CD4-positive, alpha-beta T cell treated with Interleukin-6 for 4 hours (primary cell): ENCODE results near the gene UBE2F.
"Not testable (repeated sequence)": the region's sequence is repeated elsewhere in the genome, so short reads cannot be mapped to it uniquely, and the experiment has no call there.

Source experiments
- DNase-seq: peaks from one replicate; pipeline ENCODE4 v3.0.0-alpha.2; 2020; ENCODE audit warnings: mixed read lengths

The UBE2F gene

DNA sequence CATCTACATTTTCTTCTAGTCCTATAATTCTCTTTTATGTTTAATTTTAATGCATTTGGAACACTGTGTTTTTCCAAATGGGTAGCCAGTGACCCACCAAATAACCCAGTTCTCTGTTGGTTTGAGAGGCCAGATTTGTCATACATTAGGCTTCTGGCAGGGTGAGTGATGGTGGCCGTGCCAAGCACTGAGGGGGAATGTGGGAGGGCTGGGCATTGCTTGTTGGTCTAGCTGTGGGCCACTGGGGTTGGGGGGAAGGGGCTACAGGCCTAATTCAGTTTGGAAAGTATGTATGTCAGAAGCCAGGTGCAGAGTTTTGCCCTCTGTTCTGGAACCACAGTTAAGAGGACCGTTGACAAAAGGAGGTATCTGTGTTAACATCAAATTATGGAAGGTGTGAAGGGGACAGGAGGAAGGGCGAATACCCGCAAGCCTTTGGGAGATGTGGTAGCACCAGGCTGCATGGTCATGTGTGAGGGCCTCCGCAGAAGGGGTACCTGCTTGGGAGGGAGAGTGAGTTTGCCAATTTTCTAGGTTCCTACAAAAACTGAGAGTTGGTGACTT, 55.9 kb downstream of the UBE2F start:
- no peak for DNase-seq

DNA sequence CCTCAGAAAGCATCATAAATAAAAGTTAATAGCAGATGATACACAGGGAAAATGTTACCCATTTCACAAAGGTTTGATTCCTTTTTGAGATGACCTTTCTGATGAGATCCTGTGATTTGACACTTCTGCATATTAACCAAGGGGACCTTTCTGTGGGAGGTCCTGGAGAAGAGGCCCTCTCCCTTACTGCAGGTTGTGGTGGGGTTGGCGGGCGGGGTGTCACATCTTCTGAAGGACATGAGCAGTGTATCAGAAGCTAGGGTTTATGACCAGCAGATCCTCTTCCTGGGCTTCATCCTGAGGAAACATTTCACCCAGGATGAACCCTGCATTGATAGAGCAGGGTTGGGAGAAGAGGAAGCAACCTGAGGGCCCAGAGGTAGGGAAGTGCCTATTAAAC, 56.8 kb downstream of the UBE2F start:
- no peak for DNase-seq

DNA sequence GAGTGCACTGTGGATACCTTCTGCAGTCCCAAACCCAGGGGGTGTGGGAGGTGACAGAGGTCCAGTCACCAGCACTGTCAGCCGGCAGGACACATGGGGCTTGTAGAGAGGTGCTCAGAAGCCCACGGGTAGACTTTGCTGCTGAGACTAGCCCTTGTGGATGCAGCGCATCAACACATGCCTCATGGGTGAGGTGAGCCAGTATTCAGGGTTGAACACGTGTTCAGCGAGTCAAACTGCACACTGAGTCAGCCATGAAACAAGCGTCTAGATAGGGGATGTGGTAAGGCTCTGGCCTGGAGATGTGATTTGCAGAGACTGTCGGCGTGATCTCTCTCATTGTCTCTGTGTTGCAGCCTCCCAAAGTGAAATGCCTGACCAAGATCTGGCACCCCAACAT, 58.2 kb downstream of the UBE2F start:
- DNase-seq = no peak

DNA sequence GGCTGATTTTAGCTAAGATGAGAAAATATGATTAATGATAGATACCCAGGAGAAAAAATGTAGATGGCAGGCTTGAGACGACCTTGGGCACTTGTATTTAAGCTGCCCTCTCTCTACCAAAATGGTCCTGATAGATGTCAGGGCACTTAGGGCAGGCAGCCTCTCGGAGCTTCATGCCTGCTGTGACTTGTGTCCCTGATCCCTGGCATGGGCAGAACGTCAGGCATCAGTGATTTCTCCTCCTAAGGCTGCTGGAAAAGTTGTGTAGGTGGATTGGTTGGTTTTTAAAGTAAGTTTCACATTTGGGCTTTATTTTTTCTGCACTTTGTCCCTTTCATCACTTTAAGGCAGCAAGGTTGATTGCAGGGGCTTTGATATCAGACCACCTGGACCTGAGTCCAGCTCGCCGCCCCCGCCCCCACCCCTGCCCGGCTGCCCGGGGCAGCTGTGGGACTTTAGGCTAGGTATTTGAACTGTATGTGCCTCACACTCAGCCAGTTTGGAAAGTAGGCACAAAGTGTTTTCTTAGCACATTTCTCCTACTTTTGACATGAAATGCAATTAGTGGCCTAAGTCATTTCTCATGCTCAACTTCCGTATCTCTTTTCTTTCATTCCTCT, 59.0 kb downstream of the UBE2F start:
- no peak for DNase-seq

DNA sequence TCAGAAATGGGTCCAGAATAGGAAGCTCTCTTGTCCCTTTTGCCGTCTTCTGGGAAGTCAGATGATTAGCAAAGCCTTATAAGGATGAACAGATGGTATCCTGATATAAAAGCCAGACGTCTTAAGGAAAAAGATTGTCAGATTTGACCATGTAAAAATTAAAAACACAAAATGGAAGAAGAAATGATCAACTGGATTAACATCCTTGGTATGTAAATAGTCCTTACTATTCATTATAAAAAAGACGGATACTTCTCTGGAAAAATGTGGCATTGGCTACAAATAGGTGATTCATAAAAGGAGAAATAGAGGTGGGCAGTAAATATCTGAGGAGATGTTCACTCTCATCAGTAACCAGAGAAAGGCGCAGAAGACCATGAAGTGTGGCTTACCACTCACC, 60.2 kb downstream of the UBE2F start:
- no peak for DNase-seq

DNA sequence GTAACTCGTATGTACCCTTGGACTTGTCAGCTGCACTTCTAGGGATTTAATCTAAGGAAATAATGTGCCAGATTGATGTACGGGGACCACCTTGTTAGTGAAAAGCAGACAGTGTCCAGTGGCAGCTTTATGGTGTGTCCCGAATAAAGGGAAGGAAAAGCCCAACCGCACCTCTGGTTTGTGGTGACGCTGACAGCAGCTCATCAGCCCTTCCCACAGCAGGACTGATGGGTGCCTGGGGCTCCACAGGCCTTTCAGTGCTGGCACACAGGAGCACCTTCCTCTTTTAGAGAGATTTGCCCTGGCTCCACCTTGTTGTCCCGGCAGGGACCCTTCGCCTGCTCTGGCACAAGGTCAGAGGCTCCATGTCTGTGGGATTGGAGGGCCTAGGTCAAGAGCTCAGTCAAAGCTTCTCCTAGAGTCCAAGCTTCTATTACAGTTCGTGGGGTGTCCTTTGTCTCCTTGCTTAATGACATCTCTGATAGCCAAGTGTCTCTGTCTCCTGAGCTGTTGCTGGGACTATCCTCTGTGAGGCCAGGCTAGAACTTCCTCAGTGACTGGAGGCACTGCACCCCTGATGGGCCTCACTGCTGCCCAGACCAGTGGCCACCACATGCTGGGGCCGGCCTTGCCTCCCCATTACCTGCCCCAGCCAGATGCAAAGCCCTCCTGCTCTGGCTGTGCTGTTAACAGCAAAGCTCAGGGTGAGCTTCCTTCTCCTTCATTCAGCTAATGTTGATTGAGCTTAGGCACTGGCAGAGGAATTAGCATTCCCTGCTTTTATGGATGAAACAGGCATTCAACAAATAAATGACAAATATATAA, 61.0 kb downstream of the UBE2F start:
- no peak for DNase-seq

DNA sequence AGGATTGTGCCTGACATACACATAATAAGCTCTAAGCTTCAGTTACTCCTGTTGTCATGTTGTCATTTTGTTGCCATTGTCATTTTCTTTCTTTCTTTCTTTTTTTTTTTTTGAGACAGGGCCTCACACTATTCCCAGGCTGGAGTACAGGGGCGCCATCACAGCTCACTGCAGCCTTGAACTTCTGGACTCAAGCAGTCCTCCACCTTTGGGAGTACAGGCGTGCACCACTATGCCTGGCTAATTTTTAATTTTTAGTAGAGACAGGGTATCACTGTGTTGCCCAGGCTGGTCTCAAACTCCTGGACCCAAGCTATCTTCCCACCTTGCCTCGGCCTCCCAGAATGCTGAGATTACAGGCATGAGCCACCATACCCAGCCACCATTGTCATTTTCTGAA, 63.0 kb downstream of the UBE2F start:
- DNase-seq = no peak

DNA sequence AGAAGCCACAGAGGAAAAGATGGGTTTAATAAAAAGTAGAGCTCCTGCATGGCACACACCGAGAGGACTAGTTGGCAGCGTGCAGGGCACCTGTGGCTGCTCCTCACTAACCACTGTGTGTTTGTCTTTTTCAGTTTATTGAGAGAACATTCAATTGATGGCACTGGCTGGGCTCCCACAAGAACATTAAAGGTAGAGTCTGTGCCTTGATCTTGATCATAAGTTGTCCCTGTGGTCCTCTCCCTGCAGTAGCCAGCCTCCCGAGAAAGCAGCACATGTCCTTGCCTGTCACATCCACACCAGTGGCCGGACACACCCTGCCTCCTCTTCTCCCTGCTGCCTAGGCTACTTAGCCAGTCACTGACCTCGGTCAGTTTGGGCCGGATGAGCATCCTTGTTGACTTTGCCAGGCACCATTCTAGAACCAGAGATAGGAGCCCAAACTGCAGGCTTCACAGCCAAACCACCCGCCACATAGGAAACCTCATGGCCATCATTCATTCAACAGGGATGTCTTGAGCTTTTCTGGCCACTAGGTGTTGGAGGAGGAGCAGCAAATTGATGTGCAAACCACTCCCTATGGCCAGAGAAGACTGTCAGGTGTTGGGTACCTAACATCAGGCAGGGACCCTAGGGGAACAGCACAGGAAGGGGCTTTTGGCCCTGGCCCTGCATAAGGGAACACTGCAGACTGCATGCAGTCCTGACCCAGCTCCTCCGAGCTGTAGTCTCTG, 63.8 kb downstream of the UBE2F start:
- no peak for DNase-seq

DNA sequence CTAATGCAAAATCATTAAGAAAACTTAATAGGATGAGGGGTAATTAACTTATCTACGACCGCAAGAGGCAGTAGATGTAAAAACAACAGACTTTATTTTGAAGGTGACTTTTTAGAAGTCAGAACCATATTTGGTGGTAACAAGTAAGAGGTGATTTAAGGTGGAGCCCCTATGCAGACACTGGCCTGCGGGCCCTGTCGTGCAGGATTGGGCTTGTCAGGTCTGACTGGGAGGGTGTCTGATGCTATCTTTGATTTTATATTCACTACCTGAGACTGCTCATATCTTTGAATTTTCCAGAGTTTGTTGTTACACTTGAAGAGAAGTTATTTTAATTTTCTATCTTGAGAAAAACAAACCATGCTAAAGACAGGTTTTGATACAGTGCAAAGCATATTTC, 64.9 kb downstream of the UBE2F start:
- no peak for DNase-seq

DNA sequence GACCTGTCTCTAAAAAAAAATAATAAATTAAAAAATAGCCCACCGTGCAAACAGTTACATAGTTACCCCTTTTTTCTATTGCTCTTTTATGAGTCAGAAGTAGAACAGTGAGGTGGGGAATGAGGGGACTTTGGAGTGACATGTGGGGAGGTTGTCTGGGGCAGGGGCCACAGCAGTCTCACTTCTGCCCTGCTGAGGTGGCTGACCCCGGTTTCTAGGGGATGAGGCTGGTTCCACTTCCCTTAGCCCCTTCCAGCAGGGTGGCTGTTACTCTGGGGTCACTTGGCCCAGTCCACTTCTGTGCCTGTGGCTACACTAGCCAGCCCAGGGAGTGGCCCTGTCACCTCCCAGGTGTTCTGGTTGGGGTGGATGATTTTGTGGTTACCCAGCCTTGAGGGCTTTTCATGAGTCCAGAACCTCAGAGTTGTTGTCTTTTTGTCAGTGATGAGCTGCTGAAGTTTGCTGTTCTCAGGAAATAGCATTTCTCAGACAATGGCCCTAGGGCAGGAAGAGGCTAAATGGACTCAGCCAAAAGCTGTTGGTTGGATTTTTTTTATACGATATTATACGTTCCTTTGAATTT, 66.0 kb downstream of the UBE2F start:
- no peak for DNase-seq

DNA sequence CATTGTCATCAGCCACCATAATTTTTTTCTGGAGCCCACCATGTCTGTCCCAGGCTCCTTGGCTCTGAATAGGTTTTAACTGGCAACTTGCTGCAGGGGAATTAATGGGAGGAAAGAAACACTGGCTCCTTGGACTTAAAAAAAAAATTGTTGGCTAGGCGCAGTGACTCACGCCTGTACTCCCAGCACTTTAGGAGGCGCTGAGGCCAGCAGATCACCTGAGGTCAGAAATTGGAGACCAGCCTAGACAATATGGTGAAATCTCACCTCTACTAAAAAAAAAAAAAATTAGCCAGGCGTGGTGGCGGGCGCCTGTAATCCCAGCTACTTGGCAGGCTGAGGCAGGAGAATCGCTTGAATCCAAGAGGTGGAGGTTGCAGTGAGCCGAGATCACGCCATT, 67.2 kb downstream of the UBE2F start:
- not testable (repeated sequence) for DNase-seq

DNA sequence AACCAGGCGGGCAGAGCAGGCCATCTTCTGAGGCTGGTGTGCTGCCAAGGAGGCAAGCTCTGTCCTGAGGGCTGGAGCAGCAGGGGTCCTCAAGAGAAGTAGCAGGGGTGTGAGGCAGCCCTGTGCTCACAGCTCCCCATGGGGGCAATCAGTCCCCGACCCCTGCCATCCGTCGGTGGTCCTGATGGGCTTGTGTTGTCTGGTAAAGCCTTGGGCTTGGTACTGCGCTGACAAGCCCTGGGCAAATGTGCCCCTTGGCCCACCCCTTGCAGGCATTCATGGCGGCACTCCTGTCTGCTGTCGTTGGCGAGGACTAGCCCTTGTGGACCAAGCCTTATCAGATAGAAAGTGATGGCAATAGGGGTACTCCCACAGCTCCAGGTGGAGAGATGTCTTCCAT, 71.4 kb downstream of the UBE2F start:
- no peak for DNase-seq

DNA sequence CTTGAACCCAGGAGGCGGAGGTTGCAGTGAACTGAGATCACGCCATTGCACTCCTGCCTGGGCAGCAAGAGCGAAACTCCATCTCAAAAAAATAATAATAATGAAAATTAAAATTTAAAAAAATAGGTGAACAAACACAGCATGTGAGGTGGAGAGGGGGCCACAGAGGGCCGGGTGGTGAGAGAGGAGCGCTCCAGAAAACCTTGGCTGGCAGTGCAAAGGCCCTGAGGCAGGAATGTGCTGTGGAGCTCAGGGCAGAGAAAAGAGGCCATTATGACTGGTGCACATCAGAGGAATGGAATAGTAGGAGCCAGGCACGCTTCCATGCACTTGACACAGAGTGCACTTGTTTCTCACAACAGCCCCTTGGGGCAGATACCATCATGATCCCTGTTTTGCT, 72.3 kb downstream of the UBE2F start:
- no peak for DNase-seq

DNA sequence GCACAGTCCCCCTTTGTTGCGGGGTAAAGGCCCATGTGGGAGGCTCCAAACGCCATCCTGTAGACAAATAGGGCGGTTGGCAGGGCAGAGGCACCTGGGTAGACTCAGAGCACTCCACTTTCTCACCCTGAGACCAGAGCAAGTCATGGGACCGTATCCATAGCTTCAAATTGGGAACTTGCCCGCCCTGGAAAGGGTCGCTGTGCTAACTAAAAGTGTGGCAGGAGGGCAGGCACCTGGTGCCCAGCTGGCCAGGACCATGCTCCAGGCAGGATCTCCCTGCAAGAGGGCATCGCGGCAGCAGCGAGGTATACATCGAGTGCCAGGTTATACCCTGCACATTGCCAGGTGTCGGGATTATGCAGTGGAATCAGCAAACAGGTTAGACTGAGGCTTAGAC, 73.2 kb downstream of the UBE2F start:
- no peak for DNase-seq

DNA sequence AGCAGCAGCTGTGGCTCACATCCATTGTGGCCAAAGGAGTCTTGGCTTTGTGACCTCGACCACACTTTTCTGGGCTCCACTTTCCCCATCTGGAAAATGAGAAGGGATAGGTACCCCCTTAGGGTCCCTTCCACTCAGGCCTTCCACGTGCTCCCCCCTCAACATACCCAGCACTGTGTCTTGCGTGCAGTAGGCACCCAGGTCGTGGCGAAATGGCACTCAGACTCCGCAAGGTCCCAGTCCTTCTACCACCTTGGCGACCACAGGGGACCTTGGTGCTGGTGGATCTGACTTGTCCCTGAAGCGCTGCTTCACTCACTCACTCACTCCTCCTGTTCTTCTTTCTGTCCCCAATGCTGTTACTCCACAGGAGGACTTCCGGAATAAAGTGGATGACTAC, 74.1 kb downstream of the UBE2F start:
- DNase-seq = no peak

DNA sequence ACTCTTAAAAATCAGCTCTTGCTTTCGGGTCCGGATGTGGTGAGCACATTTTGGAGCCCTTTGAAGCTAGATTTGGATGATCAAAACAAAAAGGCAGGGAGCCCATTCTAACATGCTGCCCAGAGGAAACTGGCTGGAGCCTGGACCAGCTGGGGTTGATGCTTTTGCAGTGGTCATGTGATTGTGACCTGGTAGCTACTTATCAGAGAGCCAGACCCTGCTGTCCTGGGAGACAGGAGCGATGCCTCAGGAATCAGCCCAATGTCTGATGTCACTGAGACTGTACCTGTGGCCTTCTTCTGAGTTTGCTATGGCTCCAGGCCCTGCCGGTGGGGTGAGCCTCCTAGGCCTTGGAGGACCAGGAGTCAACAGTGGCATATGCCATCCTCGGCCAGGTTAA, 75.3 kb downstream of the UBE2F start:
- no peak for DNase-seq

DNA sequence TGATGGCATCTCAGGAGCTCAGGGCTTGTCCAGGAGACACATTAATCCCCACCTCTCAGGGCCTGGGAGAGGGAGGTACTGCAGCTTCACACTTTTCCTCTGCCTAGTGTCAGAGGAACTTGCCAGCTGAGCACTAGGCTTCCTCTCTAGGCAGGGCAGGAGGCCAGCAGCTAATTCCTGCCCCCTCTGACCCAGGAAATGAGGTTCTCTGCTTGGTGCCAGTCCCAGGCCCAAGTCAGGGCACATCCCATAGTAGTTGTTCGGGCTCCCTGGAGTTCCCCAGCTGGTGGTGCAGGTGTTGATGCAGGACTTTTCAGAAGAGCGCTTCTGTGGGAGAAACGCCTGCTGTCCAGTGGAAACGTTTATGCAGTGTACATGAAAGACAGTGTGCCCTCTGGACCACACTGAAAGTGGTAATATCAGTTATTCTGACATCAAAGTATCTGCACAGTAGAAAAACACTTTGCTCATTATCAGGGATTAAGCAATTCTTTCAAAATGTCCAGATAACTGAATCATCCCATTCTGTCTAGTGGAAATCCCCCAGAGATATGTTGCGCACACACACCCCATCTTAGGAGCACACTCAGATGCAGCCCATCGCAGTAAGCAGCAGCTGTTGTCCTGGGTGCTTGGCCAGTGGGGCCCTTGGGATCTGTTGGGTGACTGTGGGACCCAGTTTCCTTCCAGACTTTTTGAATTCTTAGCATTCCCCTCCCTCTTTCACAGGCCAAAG, 76.2 kb downstream of the UBE2F start:
- DNase-seq = no peak

DNA sequence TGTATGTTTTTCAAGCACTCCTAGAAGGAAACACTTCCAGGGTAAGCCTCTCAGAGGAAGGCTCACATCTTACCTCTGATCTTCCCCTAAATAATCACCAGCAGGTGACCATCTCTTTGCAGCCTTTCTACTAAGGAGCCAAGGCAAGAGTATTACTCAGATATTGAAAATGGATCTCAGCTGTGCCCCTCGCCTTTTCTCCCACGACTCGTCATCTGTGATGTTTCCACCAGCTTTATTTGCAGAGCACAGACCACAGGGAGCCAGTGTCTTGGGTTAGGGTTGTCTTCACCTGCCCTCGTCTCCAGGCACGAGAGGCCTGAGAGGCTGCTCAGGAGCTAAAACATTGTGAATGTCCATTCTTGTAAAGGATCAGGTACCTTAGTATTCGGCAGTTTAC, 77.0 kb downstream of the UBE2F start:
- DNase-seq = no peak

DNA sequence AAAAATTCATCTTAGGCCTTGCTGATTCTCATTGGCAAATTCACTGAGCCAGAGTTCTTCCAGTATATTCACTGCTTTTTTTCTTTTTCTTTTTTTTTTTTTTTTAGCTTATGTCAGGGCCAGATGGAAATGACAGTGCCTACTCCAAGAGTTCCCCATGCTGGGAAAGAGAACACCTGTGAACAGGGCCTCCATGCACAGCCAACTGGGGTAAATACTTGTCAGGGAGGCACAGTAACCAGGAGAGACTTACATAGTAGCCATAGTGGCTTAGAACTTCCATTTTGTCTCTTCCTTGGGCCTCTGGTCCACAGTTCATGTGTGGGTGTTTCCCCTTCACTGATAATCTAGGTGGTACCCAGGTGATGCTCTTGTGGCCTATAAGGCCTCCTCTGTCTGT, 78.8 kb downstream of the UBE2F start:
- no peak for DNase-seq

DNA sequence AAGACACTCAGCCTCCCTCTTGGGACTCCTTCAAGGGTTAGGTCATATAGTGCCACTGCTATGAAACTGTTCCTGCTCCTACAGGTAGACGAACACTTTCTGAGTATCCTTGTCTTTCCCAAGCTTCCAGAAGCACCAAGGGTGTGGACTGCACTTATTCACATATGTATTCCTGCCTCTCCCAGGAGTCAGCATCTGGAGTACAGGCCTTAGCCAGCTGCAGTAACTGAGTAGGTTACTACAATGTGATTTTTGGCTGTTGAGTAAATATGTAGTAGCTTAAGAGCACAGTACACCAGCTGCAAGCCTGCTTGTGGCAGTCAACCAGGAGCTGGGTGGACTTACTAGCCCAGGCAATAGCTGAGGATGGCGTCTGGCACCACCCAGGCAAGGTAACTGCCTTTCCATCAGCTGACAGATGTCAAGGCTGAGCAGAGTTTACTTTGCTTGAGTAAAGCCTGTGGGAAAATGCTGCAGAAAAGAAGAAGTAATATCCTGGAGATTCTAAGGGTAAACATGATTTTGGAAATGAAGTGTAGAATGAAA, 80.0 kb downstream of the UBE2F start:
- DNase-seq = no peak

DNA sequence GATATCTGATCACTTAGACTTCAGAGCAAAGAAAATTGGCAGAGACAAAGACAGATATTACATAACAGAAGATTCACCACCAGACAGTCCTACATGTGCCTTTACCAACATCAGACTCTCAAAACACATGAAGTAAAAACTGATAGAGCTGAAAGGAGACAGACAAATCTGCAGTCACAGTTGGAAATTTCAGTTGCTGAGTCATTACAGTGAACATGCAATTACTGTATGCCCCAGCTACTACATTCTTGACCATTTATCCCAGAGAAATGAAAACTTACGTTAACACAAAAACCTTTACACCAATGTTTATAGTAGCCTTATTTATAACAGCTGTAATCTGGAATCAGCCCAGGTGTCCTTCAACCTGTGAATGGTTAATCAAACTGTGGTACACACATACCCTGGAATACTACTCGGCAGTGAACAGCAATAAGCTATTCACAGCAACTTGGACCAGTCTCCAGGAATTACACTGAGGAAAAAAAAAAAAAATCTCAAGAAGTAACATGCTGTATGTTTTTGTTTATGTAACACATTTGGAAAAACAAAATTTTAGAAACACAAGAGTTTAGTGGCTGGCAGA, 86.5 kb downstream of the UBE2F start:
- no peak for DNase-seq

DNA sequence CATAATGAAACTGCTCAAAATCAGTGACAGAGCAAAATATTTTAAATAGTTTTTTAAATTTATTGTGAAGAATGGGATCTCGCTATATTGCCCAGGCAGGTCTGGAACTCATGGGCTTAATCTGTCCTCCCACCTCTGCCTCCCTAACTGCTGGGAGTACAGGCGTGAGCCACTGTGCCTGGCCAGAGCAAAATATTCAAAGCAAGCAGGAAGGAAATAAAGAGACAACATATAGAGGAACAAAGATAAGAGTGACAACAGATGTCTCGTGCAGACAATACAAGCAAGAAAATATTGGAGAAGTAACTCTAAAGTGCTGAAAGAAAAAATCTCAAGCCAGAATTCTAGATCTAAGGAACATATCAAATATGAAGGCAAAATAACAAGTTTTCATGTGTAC, 89.0 kb downstream of the UBE2F start:
- no peak for DNase-seq
